BE2C (cell line): ENCODE measurements around the gene NCAN.

Experiments
- DNase-seq: peaks from one replicate; pipeline ENCODE4 v3.0.0-alpha.2; 2020
- H3K27me3 ChIP-seq: fragments of 250-450 bp; sonication (Bioruptor Pico); 2 replicates; pipeline ENCODE4 v1.5.1; 2020; ENCODE audit warnings: mild to moderate bottlenecking
- H3K36me3 ChIP-seq: fragments of 250-450 bp; sonication (Bioruptor Pico); 2 replicates; pipeline ENCODE4 v1.5.1; 2020; ENCODE audit warnings: mild to moderate bottlenecking
- H3K4me1 ChIP-seq: fragments of 250-450 bp; sonication (Bioruptor Pico); 2 replicates; pipeline ENCODE4 v1.5.1; 2020
- H3K4me3 ChIP-seq: 2 replicates; pipeline ENCODE4 v1.5.1; 2011; ENCODE audit warnings: low read depth, low read length
- H3K9me3 ChIP-seq: fragments of 250-450 bp; sonication (Bioruptor Pico); 2 replicates; pipeline ENCODE4 v1.5.1; 2020
- TF ChIP-seq, protein P1 (sequence below): IDR thresholded peaks from 2 replicates; pipeline ENCODE4 v1.5.1; 2012; ENCODE audit warnings: mild to moderate bottlenecking, low read depth, low read length

The NCAN gene

DNA sequence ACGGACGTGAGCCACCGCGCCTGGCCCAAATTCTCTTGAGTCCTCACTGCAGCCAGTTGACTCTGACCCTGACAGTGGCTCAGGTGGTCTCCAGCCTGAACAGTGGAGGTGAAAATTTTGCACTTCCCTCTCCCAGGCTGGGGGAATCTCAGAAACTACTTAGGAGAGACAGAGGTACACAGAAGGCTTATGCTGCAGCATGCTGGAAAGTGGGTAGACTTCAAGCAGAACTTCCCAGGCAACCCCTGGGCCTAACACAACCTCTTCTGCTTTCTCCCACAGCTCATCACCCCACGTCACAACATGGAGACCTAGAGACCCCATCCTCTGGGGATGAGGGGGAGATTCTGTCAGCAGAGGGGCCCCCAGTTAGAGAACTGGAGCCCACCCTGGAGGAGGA is 14.4 kb downstream of the NCAN start:
- H3K27me3 ChIP-seq: no peaks in the 10 kb centered on the region
- H3K4me3 ChIP-seq: no peak overlapping the region
- H3K9me3 ChIP-seq: no peaks in the 10 kb centered on the region
- H3K36me3 ChIP-seq: no peaks in the 10 kb centered on the region
- no peaks in the 10 kb centered on the region for H3K4me1 ChIP-seq
- TF ChIP-seq, protein P1, sequence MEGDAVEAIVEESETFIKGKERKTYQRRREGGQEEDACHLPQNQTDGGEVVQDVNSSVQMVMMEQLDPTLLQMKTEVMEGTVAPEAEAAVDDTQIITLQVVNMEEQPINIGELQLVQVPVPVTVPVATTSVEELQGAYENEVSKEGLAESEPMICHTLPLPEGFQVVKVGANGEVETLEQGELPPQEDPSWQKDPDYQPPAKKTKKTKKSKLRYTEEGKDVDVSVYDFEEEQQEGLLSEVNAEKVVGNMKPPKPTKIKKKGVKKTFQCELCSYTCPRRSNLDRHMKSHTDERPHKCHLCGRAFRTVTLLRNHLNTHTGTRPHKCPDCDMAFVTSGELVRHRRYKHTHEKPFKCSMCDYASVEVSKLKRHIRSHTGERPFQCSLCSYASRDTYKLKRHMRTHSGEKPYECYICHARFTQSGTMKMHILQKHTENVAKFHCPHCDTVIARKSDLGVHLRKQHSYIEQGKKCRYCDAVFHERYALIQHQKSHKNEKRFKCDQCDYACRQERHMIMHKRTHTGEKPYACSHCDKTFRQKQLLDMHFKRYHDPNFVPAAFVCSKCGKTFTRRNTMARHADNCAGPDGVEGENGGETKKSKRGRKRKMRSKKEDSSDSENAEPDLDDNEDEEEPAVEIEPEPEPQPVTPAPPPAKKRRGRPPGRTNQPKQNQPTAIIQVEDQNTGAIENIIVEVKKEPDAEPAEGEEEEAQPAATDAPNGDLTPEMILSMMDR: no peak
- DNase-seq: no peak

DNA sequence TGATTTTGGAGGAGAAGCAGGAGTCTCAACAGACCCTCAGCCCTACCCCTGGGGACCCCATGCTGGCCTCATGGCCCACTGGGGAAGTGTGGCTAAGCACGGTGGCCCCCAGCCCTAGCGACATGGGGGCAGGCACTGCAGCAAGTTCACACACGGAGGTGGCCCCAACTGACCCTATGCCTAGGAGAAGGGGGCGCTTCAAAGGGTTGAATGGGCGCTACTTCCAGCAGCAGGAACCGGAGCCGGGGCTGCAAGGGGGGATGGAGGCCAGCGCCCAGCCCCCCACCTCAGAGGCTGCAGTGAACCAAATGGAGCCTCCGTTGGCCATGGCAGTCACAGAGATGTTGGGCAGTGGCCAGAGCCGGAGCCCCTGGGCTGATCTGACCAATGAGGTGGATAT is 14.9 kb downstream of the NCAN start:
- Histone ChIP-seq H3K4me1 (no peaks in the 10 kb centered on the region), H3K36me3 (no peaks in the 10 kb centered on the region), H3K4me3 (no peak overlapping the region), H3K9me3 (no peaks in the 10 kb centered on the region), H3K27me3 (no peaks in the 10 kb centered on the region)
- TF ChIP-seq, protein P1: no peak
- no peak for DNase-seq

DNA sequence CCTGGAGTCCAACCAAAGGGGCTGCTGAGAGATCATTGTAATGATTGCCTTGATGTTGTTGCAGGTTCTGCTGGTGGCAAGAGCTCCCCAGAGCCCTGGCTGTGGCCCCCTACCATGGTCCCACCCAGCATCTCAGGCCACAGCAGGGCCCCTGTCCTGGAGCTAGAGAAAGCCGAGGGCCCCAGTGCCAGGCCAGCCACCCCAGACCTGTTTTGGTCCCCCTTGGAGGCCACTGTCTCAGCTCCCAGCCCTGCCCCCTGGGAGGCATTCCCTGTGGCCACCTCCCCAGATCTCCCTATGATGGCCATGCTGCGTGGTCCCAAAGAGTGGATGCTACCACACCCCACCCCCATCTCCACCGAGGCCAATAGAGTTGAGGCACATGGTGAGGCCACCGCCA is 15.5 kb downstream of the NCAN start:
- H3K27me3 ChIP-seq: no peaks in the 10 kb centered on the region
- TF ChIP-seq, protein P1: no peak
- no peak for DNase-seq

DNA sequence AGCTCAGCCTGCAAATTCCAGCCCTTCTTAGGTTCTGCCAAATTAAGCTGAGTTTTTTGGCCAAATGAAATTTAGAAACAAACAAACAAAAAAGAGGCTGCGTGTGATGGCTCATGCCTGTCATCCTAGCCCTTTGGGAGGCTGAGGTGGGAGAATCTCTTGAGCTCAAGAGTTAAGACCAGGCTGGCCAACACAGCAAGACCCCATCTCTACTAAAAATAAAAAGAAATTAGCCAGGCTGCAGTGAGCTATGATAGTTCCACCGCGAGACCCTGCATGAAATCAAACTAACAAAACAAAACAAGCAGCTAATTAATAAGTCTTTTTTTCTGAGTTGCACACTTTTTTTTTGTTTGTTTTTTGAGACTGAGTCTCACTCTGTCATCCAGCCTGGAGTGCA is 17.9 kb downstream of the NCAN start:
- no peak overlapping the region for H3K4me3 ChIP-seq
- DNase-seq: no peak
- H3K4me1 ChIP-seq: no peaks in the 10 kb centered on the region
- peaks cover 3% of the 10 kb centered on the region; the same call in 1 of the 2 replicates for H3K9me3 ChIP-seq
- TF ChIP-seq, protein P1: no peak
- no peaks in the 10 kb centered on the region for H3K36me3 ChIP-seq
- H3K27me3 ChIP-seq: no peaks in the 10 kb centered on the region

More for the DNA sequence above, 15.5 kb downstream of the NCAN start:
- no peaks in the 10 kb centered on the region for H3K36me3 ChIP-seq
- no peak overlapping the region for H3K4me3 ChIP-seq
- no peaks in the 10 kb centered on the region for H3K4me1 ChIP-seq
- no peaks in the 10 kb centered on the region for H3K9me3 ChIP-seq

DNA sequence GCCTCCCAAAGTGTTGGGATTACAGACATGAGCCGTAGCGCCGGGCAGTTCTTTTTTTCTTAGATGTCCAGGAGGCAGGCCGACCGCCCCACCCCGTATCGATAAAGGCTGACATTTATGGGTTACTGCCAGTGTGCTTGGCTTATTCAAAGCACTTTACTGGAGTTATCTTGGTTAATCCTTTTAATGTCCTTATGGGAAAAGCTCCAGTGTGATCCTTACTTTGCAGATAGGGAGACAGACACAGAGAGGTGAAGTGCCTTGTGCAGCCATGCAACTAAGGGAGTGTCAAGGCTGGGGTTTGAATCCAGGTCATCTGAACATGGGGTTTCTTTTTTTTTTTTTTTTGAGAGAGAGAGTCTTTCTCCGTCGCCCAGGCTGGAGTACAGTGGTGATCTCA is 19.2 kb downstream of the NCAN start:
- peaks cover 3% of the 10 kb centered on the region; the same call in 1 of the 2 replicates for H3K9me3 ChIP-seq
- no peaks in the 10 kb centered on the region for H3K36me3 ChIP-seq
- no peak overlapping the region for H3K4me3 ChIP-seq
- no peaks in the 10 kb centered on the region for H3K4me1 ChIP-seq
- DNase-seq: no peak
- no peaks in the 10 kb centered on the region for H3K27me3 ChIP-seq
- TF ChIP-seq, protein P1: no peak

DNA sequence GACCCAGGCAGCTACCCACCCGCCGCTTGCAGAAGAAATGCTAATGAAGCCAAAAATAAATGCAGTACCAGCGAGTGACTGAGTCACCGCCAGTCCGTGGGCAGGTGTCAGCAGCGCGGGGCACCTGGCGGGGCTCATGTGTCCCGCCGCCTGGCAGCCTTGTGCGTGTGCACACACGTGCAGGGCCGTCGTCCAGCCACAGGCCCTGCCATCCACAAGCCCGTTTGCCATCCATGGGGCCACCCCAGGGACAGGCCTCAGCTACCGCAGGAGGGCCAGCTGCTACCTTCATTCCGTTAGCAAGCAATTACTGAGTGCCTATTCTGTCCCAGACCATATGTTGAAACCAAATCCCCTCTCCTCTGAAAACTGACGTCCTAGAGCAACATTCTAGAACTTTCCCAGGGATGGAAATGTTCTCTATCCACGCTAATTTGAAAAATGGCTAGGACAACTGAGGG is 20.5 kb downstream of the NCAN start:
- TF ChIP-seq, protein P1: no peak
- H3K9me3 ChIP-seq: peaks cover 3% of the 10 kb centered on the region; the same call in 1 of the 2 replicates
- no peaks in the 10 kb centered on the region for H3K4me1 ChIP-seq
- no peak for DNase-seq
- H3K4me3 ChIP-seq: no peak overlapping the region
- no peaks in the 10 kb centered on the region for H3K27me3 ChIP-seq
- H3K36me3 ChIP-seq: no peaks in the 10 kb centered on the region
